HG03060 (cell line): ENCODE data around the gene GRAMD4.

Source experiments
- ATAC-seq: cut with Tn5 transposase; IDR thresholded peaks from one replicate; pipeline ENCODE4 v1.9.1; 2021; ENCODE audit warnings: low read depth, moderate number of reproducible peaks; ENCODE audit not compliant: unreplicated experiment

Gene GRAMD4

DNA sequence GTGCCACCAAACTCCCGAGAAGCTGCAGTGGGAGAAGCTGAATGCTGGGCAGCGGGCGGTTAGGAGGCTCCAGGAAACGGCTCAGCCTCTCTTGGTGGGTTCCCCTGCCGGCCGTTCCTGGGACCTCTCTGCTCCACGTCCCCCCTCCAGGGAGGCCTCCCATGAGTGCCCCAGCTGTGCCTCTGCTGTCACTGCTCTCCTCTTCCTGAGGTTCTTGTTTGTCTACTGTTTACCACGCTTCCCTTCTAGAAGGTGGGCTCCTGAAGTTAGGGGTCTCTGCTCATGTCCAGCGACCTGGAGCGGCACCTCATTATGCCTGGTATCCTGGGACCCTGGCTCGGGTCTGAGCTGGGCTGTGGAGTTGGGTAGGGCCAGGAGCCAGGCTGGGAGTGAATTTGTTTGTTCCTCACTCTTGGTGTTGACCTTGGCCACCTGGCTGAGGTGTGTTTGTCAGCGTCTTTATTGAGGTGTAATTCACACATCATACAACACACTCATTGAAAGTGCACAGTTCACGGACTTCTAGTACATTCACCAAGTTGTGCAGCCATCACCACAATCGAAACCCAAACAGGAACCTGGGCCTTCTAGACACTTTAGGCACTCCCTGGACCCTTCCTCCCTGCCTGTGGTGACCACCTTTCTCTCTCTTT, 37.8 kb upstream of the GRAMD4 start:
- no peak for ATAC-seq

GRCh38 chr22:46583571-46583970, 36.6 kb upstream of the GRAMD4 start:
- ATAC-seq: no peak

DNA sequence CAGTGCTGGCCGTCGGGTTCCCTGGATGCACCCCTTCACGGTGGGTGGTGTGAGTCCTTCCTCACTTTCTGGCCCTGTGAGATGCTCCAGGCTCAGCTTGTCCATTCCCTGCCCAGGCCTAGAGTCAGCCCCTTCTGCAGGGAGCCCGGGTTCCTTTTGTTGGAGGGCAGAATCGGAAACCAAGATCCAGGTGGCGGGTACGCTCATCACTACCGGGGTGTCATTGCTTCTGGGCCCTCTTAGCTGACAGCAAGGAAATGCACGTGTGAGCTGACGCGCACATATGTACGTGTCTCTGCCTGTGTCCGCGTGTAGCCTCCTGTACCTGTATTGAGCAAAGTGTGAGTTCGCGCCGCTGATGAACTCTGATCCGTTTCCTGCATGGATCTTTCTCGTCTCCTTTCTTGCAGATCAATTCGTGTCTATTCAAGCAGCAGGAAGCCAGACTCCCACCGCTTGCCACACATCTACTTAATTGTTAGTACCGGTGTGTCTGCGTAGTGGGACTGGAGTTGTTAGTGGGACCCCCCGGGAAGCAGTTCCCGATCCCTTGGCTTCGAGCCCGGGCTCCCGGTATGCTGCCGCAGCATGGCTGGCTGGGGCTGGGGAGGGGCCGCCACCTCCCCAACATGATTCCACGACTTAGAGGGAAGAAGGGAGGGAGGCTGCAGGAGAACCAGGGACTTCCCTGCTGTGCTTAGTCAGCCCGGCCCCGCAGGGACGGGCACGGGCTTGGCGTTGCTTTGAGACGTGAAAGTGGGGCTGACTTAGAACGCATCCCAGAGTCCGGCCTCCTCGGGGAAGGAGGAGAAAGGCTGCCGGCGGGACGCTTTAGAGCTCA, 35.9 kb upstream of the GRAMD4 start:
- no peak for ATAC-seq

GRCh38 chr22:46585340-46586122, 34.7 kb upstream of the GRAMD4 start:
- ATAC-seq: no peak

DNA sequence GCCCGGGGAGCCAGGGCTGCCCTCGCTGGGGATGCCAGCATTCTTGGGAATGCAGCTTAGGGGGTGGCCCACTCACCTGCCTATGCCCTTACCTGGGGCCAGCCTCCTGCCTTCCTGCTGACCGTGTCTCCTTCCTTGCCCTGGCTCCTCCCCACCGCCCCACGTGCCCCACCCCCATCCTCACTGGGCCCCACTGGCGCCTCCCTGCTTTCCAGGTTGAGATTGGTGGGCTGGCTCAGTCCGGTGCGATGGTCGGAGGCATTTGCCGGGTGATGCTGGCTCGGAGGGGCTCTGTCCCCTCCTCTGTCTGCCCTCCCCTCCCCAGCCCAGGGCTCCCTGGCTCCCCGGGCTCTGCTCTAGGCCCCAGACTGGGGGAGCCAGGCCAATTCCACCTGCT, 34.1 kb upstream of the GRAMD4 start:
- no peak for ATAC-seq

DNA sequence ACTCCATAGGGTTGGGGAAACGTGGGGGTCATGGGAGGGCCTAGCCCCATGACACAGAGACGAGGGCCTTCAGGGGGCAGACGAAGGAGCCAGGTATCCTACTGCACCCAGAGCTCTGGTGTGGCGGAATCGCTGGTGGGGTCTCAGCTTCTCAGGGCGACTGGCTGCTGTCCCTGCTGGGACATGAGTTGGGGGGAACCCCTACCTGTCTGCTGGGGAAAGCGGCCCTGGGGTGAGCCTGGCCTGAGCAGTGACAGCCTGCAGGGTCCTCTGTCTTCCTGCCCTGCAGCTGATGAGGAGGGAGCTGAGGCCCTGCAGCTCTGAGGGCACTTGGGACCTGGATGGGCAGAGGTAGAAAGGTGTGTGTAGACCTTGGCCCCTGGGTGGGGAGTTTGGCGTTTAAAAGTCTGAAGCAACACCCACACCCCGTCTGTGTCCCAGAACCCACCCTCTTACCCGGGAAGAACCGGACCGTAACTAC, 33.6 kb upstream of the GRAMD4 start:
- ATAC-seq: no peak

DNA sequence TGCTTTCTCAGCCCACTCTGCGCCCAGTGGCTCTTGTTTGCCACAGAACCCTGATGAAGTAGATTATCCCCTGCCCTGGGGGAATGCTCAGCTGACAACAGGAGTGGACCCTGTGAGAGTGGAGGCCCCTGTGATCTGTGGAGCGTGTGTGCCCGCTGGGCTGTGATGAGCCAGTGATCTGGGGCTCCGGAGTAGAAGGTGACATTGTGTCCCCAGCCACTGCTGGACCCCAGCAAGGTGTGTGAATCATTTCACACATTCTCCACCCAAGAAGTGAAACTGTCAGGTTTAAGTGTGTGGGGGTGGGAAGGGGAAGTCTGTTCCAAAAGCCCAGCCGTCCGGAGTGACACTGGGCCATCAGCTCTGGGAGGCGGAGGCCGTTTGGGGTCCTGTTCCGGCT, 33.1 kb upstream of the GRAMD4 start:
- no peak for ATAC-seq

DNA sequence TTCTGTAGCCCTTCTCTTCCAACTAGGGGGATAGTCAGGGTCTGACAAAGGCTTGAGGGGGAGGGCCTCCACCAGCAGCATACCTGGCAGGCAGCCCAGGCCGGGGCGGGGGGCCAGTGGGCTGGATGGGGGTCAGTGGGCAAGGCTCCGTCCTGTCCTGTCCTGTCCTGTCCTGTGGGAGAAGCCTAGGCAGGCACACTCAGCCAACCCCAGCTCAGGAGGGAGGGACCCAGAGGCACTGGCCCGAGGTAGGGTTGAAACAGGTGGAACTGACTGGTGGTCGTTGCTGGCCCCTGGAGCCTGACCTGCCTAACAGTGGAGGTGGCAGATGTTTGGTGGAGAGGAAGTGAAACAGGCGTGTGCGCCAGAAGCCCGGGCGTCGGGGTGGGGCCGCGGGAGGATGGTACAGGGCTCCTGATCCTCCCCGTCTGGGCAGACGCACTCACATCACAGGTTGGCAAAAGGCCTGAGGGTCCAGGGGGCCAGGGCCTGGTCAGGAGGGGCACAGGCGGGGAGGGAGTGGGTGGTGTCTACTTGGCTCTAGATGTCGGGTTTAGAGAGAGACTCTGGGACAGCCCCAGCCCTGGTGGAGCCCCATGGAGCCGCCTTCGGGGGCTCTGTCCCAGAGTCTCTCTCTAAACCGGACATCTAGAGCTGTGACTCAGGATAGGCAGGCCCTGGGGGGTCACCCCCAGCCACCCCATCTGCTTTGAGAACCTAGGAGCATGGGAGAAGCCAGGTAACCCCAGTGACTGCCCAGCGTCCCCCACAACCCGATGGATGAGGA, 32.5 kb upstream of the GRAMD4 start:
- peak; percentile 39 for ATAC-seq

DNA sequence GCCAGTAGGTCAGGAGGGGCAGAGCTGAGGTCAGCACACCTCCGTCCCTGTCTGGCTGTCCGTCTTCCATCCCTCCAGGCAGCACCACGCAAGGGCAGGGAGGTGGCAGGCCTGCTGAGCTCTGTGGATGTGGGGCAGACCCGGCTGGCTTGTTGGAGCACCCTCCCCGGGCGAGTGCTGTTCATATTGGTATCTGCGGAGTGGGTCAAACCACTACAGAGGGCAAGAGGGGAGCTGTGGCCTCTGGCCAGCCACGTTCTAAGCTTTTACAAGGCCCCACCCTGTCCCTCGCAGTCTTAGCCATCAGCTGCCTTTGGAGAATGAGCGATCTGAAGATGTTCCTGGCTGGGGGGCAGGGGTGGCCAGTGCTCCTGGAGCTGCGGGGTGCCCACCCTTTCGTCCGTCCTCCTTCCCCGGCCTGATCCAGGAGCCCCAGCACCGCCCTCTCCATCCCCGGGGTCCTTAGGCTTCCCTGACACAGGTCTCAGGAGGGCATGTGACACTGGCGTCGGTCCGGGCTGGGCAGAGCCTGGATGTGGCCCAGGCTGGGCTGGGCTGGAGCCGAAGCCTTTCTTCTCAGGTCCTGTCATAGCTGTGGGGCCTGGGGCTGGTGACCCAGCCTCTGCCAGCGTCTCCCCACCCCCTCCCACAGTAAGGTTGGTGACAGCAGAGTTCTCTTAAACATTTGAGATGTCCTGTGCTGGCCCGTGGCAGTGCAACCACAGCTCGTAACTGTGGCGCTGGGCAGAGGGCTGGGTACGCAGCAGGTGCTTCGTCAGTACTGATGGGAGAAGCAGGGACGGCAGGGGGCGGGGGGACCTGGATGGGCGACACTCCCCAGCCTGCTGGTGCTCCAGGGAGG, 31.7 kb upstream of the GRAMD4 start:
- no peak for ATAC-seq

- no peak for ATAC-seq
Measured at GRCh38 chr22:46589141-46589748, 30.9 kb upstream of the GRAMD4 start.

GRCh38 chr22:46589871-46590271, 30.3 kb upstream of the GRAMD4 start:
- no peak for ATAC-seq

GRCh38 chr22:46590334-46590733, 29.9 kb upstream of the GRAMD4 start:
- ATAC-seq: no peak

- no peak for ATAC-seq
Measured at GRCh38 chr22:46591930-46592329, 28.3 kb upstream of the GRAMD4 start.

DNA sequence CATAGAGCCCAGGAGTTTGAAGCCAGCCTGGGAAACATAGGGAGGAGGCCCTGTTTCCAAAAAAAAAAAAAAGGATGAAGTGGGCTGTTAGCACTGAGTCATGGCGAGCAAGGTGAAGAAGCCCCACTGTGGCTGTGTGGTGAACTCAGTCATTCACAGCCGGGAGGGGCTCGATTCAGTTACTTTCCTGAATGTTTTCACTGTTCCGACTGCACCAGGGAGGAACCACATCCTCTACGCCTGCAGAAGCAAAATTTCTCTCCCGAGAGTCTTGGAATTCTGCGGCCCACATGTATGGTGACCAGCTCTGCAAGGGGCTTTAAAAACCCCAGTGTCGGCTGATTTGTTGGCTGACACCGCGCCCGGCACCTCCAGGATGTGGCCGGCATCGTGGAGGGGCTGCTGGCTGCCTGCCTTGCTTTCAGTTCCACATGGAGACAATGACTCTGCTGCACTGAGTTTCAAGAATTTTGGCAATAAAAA, 27.8 kb upstream of the GRAMD4 start:
- ATAC-seq: peak; percentile 41

DNA sequence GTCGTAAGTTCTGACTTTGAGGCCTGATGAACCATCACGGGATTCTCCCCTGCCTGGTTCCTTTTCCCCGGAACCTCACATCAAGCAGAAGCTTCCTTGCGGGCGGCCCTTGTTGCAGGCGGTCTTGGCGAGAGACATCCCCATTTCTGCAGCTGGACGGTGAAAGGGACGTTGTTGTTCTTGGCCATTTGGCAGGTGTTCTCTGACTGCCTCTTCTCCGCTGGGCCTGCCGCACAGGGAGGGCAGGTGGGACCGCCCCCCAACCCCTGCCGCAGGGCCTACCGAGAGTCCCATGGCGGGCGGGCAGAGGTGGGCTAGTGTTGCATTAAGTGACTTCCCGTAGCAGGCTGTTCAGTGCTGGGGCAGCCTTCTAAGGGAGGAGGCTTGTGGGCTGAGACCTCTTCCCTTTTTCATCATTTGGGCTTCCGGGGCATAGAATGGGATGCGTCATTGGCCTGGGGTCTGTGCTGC, 26.9 kb upstream of the GRAMD4 start:
- no peak for ATAC-seq

DNA sequence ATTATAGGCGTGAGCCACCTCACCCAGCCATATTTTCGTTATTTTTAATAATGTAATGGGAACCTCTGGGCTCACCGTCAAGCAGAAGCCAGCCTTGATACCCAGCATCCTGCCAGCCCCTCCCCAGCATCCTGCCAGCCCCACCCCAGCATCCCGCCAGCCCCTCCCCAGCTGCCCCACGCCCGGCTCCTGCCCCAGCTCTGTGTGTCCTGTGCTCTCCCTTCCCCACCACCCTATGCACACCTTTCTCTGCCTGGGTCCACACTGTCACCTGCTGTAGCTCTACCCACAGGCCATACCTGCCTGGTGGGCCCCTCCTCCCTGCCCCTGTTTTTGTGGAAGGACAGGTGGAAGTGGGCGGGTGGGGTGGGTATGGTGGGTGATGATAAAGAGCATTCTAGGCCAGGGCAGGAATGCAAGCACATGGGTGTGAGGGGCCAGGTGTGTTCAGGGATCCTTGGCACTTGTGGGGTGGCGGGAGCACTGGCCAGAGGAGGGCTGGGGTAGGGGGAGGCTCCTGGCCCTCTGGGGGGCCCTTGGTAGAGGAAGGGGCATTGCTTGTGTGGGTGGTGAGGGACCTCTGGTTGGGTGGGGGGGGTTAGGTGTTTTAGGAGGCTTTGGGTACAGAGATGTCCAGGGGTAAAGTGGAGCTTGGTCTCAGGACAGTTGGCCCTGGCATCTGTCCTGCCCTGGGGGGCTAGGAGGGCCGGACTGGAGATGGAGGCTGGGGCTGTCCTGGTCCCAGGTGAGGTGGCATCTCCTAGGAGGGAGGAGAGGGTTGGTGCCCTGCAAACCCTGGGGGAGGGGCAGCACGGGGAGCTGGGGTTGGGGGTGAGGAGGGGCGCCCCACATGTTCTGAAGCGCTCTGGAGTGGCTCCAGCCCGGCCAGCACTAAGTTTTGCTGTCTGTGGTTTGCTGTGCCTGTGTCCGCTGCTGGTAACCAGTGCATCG, 25.9 kb upstream of the GRAMD4 start:
- ATAC-seq: no peak

DNA sequence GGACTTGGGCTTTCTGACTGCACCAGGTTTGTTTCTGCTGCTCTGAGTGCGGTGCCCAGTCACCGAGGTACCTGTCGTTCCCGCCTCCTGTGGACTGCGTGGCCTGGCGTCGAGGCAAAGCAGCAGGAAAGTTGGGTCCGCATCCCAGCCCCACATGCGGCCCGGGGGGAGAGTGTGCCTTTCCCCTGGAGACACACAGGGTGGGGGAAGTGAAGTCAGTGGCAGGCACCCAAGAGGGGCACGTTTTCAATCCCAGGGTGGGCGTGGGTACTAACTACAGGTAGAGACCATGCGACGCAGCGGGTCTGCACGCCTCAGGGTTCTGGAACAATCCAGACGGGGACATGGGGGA, 25.3 kb upstream of the GRAMD4 start:
- ATAC-seq: no peak

DNA sequence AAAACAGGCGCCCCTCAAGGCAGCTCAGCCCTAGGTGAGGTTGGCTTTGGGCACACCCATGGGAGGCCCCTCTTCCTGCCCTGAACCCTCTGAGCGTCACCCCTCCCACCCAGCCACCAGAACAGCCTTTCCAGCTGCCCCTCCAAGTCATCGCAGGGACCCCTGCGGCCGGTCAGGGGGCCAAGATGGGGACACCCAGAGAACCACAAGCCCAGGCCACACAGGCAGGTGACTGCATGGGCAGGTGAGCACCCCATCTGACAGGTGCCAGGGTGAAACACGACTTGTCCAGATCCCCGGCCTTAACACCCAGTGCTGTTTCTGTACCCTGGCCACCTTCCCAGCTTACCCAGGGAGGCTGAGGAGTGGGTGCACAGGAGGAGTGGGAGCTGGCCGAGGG, 24.6 kb upstream of the GRAMD4 start:
- ATAC-seq: no peak
